Stimulated activated CD8-positive, alpha-beta memory T cell treated with anti-CD3 and anti-CD28 coated beads, Interleukin-12 subunit alpha, Interleukin-12 subunit beta, amount 100 ng/mL, for 4 hours (primary cell): ENCODE measurements around the gene PEA15.

Experiments
- DNase-seq: peaks from one replicate; pipeline ENCODE4 v3.0.0-alpha.2; 2020; ENCODE audit warnings: low read depth

PEA15 gene, protein sequence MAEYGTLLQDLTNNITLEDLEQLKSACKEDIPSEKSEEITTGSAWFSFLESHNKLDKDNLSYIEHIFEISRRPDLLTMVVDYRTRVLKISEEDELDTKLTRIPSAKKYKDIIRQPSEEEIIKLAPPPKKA

DNA sequence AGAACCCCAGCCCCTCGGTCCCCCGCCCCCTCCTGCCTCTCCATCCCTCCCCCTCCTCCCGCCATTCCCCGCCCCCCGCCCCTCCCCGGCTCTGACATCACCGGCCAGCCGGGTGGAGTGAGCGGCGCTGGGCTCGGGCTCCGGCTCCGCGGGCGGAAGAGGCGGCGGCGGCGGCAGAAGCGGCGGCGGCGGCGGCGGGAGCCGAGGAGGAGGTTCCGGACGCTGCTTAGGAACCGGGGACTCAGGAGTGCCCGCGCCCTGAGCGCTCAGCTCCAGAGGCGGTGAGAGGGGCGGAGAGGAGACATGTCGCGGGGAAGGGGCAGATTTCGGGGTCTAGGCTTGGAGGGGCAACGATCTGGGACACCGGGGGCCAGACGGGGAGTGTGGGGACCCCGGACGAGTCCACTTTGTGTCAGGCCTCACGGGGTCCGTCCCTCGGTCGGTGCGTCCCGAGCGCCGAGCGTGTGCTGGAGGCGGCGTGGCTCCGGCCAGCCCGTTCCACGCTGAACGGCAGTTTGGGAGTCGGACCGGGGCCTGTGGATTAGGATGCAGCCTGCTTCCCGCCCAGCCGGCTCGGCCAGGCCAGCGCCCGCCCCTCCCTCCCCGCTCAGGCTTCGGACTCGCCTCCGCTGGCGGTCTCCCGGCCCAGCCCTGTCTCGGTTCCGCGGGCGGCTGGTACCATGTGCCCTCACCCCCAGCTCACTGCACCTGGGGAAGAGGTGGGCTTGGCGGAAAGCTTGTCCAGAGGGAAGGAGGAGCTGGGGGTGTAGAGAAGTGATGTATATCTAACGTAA lies at the start of gene PEA15:
TSS of gene PEA15 (plus strand) at position 143 of the 794 bp plus-strand sequence. CDS start 6,161 bp downstream, outside the sequence.
- peak; percentile 58 for DNase-seq

- no peak for DNase-seq
Measured at GRCh38 chr1:160156361-160156760, 48.8 kb upstream of the PEA15 start.

DNA sequence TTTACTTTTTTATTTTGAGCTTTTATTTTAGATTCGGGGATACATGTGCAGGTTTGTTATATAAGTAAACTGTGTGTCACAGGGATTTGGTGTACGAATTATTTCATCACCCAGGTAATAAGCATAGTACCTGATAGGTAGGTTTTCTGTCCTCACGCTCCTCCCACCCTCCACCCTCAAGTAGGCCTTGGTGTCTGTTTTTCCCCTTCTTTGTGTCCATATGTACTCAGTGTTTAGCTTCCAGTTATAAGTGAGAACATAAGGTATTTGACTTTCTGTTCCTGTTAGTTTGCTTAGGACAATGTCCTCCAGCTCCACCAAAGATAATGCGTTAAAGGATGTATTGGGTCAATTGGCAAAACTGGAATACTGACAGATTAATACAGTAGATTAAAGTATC lies 48.0 kb upstream of the PEA15 start:
- DNase-seq: no peak

DNA sequence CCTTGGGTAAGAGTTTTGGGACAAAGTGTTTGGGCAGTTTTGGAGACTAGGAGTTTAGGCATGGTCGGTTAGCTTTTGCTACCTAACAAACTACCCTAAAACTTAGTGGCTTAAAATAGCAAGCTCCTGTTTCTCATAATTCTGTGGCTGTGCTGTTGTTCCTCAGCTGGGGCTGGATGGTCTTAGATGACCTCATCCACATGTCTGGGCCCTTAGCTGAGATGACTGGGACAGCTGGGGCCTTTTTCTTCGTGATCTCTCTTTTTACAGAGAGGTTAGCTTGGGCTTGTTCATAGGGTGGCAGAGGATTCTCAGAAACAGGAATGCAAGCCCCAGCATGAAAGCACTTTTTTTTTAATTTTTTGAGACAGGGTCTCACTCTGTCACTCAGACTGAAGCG lies 47.2 kb upstream of the PEA15 start:
- DNase-seq: no peak

- no peak for DNase-seq
Measured at GRCh38 chr1:160158534-160158933, 46.6 kb upstream of the PEA15 start.

- DNase-seq: no peak
Measured at GRCh38 chr1:160159846-160160245, 45.3 kb upstream of the PEA15 start.

- DNase-seq: no peak
Measured at GRCh38 chr1:160161965-160162705, 43.0 kb upstream of the PEA15 start.

DNA sequence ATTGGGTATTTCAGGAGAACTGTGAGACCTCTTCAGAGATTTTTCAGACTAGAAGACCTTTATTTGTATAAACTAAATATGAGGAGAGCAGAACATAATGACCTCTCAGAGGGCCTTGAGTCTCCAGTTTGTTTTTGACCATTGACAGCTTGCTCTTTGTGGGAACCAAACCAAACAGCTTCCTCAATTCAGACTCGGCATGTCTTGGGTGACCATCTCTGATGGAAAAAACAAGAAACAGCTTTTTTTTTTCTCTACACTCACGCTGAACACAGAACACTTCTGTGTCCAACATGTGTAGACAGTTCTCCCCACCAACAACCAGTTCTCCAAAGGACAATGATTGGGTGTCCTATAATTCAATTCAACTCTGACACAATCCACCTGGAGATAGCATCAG lies 42.3 kb upstream of the PEA15 start:
- no peak for DNase-seq

GRCh38 chr1:160163615-160164014 lies 41.6 kb upstream of the PEA15 start:
- no peak for DNase-seq

- DNase-seq: no peak
Measured at GRCh38 chr1:160164121-160164520, 41.1 kb upstream of the PEA15 start.

- no peak for DNase-seq
Measured at GRCh38 chr1:160166166-160166868, 38.9 kb upstream of the PEA15 start.

GRCh38 chr1:160167056-160167455 lies 38.1 kb upstream of the PEA15 start:
- DNase-seq: no peak

DNA sequence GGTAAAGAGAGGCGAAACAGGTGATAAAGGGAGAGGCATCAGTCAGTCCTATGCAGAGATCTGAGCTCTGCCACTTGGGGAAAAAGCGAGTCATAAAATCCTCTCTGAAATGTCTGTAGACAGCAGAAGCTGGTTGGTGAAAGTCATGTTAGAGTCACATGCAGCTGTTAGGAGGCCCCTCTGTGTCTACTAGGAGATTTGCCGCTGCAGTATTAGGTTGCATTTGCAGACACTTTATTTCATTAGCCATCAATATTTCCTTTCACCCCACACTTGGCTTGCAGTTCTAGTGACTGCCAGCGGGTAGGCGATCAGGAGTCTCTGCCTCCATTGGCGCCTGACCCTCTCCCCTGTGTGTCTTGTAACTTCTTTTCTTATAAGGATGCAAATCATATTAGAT lies 37.6 kb upstream of the PEA15 start:
- DNase-seq: no peak

DNA sequence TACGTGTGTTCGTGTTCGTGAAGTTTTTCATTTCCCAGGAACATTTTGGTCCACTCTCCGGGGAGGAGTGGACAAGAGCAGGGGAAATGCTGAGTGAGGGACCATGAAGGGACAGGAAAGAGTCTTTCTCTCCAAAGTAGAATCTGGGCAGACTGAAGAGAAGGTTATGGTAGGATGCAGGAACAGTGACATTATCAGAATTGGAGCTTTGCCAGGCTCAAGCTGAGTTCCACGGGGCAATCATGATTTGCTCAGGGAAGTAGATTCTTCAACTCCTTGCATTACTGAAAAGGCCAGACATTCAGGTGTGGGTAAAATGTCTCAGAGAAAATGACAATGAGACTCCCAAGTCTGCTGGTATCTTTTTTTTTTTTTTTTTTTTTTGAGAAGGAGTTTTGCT lies 37.2 kb upstream of the PEA15 start:
- no peak for DNase-seq

GRCh38 chr1:160168609-160169369 lies 36.4 kb upstream of the PEA15 start:
- no peak for DNase-seq

DNA sequence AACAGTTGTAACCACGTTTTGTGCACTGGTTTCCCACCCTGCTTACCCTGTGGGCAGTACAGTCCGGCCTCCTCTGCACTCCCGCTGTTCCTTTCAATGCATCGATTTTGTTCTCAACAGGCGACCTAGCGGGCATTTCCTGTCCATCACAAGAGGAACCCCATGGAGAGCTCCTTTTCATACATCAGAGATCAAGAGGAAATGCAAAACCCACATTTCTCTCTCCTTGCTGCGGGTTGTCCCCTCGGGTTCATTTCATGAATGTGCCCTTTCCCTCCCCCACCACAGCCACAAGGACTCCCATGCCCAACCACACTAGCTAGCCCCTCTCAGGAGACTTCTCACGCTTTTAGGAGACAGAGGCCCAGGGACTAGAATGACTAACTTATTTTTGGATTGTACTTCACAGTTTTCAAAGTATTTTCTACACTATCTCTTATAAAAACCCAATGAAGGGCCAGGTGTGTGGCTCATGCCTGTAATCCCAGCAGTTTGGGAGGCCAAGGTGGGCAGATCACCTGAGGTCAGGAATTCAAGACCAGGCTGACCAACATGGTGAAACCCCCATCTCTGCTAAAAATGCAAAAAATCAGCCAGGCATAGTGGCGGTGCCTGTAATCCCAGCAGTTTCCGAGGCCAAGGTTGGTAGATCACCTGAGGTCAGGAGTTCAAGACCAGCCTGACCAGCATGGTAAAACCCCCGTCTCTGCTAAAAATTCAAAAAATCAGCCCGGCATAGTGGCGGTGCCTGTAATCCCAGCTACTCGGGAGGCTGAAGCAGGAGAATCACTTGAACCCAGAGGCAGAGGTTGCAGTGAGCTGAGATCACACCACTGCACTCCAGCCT lies 35.4 kb upstream of the PEA15 start:
- no peak for DNase-seq

DNA sequence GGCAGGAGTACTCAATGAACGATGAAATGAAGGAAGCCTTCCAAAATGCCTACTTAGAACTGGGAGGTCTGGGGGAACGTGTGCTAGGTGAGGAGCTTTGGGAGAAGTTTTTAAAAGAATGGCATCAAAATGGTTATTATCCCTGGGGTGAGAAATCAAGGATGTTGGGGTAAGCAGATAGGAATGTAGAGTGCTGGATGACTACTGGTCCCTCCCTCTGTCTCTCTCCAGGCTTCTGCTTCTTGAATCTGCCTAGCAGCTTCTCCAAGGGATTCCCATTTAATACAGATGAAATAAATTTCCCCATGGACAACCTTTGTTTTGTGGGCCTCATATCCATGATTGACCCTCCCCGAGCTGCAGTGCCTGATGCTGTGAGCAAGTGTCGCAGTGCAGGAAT lies 33.8 kb upstream of the PEA15 start:
- DNase-seq: no peak

- DNase-seq: no peak
Measured at GRCh38 chr1:160171980-160172379, 33.2 kb upstream of the PEA15 start.

DNA sequence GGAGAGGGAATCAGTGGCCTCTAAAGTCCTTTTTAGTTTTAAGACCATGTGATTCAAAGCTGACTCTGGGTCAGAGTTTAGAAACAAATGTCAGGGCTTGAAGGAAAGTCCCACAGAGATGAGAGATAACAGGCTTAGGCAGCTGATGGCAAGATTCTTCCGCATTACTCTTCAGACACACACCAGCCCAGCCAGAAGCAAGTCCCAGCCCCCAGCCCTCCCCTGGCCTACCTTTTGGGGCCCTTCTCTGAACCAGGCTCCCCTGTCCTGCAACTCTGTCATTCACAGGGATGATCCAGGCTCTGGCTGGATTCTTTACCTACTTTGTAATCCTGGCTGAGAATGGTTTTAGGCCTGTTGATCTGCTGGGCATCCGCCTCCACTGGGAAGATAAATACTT lies 28.0 kb upstream of the PEA15 start:
- DNase-seq: no peak

DNA sequence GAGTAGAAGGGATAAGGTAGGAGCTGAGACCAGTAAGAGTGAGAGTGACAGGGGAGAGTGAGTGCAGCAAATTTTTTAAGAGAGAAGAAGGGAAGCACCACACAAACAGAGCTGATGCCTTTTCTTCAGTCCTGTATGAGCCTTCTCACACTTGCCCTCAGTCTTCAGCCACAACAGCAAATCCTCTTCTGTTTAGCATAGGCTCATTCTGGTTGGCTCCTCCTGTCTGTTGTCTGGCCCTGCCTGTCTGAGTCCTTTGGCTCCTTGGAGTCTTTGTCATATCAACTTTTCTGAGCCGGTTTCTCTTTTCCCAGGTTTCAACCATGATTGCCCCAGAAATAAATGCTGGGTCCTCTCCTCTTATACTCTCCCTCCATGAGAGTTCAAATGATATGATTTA lies 27.5 kb upstream of the PEA15 start:
- no peak for DNase-seq

DNA sequence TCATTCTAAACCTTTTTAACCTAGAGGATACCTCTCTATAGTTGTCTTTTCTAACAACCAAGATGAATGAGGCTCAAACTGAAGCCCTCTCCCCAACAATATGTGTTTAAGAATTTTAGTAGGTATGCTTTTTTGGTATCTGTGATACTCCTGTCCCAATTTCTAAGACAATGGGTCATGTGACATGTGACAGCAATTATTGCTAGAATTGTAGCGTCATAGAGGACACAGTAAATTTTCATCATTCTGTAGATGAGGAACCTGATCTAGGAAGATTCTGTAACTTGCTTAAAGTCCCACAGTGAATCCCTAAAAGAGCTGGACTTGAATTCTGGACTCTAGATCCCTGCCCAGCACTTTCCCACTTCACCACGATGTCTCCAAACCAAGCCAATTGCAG lies 26.5 kb upstream of the PEA15 start:
- DNase-seq: no peak
